Measurements from ENCODE around the gene AHSA1.

Gene AHSA1

GRCh38 chr14:77511486-77512162 lies 53.7 kb downstream of the AHSA1 start:
- DNase-seq: no peak

- DNase-seq: no peak
Observed at GRCh38 chr14:77516126-77516525, 58.2 kb downstream of the AHSA1 start.

Data from COR-L47 (cell line).